T-helper 2 cell treated with Interferon-gamma antibody and Interleukin-4, amounts not matched to agents 100 ng/mL and 5 ng/mL, for 36 hours (primary cell): ENCODE data around the gene MT1G. TPM values are rescaled to one million over a fixed set of nuclear protein-coding genes. Genes with fewer than 3 reads are reported as not detected.
"Not testable (repeated sequence)": the region's sequence is repeated elsewhere in the genome, so short reads cannot be mapped to it uniquely, and the experiment has no call there.

Source experiments
- intact Hi-C: fragments of 100-400 bp; cut with micrococcal nuclease; formaldehyde crosslinking; loops from one replicate; pipeline ENCODE4 v1.15.1; 2023
- total RNA-seq: library from RNA; stranded (reverse); gene quantifications from 2 replicates; pipeline ENCODE4 v1.2.3, GENCODE V29; 2022

The MT1G gene
- total RNA-seq: 27.6 and 30.1 TPM in 2 replicates

DNA sequence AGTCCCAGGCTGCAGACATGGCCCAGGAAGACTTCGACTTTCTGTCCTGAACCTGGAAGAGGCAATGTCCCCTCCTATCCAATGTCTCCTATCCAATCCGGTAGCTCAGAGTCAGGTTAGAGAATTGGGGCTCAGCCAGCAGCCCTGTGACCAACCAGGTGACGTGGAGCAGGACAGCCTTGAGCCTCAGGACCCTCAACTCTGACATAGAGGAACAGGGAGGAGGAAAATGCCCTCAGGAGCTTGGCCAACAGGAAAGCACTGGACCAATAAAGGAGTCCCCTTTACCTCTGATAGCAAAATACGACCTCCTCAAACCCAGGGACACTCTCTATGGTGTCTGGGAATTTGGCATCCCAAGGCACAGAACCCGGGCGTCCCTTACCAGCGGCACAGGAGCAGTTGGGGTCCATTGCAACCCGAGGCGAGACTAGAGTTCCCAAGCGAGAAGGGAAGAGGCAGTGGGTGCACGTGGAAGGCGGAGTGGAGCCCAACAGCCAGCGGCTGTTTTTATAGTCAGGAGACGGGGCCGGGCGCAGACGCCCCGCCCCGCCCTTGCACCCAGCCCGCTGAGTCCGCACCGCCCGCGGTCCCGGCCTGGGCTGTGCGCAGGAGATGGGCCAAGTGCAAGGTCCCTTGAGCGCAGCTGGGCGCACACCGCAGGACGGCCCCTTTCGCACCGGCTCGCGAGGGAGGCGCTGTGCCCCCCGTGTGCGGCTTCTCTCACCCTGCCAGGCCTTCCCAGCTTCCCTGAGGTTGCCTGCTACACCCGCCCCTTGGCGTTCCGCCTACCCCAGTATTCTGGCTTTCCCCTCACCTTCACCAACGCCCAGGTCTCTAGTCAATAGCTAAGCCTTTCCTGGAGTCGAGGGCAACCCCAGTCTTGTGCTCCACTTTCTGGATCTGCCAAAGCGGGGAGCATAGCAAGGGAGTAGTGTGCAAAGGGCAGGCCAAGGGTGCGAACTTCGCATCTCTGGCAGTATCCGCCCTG, at the start of gene MT1G:
MT1G (minus strand) TSS at position 485 of the 991 bp plus-strand sequence; CDS start at position 413, 72 bp downstream.
- intact Hi-C loops: no loop called here

DNA sequence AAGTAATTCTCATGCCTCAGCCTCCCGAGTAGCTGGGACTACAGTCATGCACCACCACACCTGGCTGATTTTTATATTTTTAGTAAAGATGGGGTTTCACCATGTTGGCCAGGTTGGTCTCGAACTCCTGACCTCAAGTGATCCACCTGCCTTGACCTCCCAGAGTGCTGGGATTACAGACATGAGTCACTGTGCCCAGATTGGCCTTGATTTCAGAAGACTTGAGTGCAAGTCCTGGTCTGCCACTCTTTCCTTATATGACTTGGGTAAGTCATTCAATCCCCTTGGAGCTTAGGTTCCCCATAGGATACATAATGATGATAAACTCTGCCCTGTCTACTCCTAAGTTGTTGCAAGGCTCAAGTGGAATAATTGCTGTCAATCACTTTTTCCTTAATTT, 49.7 kb upstream of the MT1G start:
- intact Hi-C loops: not testable (repeated sequence)

DNA sequence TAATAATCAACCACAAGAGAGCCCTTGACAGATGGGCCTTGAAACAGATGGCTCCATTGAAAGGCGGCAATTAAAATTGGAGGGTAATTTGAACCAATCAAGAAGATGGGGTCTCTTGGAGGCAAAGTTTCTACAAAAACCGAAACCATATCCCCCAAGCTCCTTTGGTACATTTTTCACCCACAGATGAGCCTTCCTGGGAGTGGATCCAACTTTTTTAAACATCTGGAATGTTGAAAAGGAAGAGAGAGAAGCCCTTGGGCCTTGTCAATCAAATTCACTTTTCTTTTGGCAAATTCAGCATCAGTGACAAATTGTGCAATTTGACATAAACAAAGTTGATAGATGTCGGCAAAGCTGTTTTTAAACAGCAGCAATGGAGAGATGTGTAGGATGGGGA, 48.9 kb upstream of the MT1G start:
- intact Hi-C loops: no loop called here

DNA sequence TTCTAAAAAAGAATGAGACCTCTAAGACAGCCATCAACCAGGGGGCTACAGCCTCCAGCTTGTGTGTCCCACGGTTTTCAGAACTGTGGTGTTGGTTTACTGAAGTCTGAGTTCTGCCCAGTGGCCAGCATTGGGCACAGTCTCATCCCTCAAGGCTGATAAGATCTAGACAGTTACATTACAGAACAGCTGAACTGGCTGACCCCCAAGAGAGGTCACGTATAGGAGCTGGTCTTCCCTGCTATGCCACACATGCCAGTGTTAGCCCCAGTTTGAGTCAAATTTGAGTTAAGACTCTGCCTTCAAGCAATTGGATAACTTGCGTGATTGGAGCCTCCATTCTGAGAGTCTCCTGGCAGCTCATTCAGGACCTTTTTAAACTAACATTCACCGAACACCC, 47.3 kb upstream of the MT1G start:
- intact Hi-C loops: no loop called here

DNA sequence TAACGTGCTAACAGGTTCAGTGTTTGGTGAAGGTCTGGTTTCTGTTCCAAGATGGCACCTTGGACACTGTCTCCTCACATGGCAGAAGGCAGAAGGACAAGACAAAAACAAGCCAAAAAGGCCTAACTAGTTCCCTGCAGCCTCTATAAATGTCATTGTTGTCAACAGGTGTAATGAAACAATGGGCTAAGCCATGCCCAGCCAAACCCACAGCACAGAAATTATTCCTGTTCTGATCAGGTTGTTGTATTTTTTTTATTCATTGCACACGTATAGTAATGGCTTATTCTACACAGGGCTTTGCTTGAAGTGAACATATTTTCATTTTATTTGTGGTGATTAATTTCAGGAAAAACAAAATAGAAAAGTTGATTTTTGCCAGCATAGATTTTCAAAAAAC, 45.9 kb upstream of the MT1G start:
- intact Hi-C loops: no loop called here

DNA sequence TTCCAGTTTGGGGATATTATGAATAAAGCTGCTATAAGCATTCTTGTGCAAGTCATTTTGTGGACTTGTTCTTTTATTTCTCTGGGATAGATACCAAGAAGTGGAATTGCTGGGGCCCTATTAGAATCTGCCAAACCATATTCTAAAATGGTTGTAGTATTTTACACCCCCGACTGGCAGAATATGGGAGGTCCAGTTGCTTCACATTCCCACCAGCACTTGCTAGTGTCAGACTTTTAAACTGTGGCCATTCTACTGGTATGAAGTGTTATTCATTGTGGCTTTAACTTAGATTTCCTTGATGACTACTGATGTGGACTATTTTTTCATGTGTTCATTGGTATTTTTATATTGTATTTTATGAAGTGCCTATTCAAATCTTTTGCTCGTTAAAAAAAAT, 44.0 kb upstream of the MT1G start:
- intact Hi-C loops: no loop called here

DNA sequence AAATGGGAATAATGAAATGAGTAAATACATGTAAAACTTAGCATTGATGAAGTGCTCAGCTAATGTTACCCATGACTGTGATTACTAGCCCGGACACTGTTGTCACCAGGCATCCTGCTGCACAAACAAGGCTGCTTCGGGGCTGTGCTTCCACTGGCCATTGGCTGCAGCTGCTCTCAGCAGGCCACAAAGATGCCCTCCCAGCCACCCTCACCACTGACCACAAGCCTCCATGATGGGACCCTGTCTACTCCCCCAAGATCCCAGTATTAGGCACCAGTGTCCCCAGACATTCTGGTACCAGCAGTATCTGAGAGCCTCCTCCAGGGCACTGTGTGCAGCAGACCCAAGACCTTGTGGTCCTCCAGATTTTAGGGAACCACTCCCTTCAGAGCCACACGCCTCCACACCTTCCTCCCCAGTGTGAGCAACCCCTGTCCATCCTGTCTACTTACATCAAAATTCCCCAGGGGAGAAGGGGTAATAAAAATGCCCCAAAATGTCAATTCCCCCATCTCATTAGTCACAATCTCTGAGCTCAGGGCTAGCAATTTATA, 42.4 kb upstream of the MT1G start:
- intact Hi-C loops: no loop called here

DNA sequence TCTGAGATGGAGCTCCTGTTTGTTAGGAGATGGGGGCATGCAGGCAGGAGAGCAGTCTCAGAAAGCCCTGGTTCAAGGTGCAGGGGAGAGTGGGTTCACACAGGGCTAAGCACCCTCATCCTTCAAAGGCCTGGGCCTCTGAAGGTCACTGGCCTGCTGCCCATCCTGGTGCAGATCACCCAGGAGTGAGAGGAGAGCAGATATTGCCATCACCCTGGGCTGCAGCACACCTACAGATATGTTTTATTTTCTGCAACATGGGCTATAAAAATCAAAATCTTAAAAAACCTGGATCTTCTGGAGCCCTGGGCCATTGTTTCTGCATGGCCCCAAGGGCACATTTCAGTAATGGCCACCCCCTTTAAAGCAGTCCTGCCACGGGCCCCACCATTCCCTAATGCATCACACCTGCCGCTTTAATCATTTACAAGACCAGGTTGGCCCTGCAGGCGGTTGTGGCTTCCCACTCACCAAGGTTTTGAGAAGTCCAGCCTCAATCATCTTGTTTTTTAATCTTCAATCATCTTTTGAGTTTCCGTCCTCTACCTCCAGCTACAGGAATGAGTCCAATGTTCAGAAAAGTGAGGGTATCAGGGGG, 41.7 kb upstream of the MT1G start:
- intact Hi-C loops: no loop called here

DNA sequence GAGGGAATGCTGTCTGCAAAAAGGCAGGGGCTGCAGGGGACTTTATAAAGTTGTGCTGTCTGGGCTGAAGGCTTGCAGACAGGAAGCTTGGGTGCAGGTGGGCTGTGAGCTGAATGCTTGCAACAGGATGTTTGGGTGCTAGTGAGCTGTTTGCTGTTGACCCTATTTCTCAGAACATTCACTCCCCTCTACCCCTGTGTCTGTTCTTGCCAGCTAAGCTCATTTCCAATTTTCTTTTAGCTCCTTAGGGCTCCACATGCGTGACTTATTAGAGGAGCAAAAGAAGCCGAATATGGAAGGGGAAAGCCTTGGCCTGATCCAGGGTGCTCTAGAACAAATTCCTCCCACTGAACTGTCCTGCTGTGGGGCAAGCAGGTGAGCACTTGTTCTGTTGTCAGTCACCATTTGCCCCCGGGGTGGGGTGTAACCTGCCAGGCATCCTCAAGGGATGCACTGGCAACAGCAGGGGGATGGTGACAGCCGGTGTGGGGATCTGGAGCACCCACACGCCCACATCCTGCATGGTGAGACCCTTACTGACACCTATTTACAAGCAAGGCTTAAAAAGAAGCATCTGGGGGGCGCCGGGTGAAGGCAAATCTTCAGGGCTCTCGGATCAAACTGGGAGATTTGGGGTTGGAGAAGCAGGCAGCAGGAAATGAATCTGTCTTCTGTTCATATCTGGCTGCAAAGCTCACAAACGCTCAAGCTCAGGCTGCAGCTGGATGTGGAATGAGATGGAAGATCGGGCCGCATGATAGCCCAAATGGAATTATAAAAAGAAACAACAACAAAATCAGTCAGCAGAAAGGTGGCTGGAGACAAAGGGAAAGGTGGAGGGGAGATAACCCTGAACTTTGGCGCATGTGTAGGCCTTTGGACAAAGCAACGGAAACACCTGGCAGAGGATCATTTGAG, 40.9 kb upstream of the MT1G start:
- intact Hi-C loops: no loop called here

DNA sequence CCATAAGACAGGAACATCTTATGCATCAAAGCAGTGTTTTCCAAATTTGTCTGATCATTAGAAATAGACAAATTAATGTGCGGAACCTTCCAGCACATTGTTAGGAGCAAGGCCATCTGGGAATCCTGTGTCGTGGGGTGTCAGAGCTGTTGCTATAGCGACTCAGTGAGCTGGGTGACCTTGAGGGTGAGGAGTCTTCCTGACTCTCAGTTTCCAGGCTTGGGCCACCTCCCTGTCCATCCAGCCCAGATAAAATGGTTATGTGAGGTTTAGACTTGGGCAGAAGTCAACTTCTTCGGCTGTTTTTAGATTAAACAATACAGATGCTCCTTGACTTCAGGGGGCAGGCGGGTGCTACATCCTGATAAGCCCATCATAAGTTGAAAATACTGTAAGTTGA, 35.0 kb upstream of the MT1G start:
- intact Hi-C loops: loop anchor here (1.0 to 2.0 kb wide), 6 partner anchors 21 to 347 kb away; partner anchors contain the start of genes MT1X and NUP93

DNA sequence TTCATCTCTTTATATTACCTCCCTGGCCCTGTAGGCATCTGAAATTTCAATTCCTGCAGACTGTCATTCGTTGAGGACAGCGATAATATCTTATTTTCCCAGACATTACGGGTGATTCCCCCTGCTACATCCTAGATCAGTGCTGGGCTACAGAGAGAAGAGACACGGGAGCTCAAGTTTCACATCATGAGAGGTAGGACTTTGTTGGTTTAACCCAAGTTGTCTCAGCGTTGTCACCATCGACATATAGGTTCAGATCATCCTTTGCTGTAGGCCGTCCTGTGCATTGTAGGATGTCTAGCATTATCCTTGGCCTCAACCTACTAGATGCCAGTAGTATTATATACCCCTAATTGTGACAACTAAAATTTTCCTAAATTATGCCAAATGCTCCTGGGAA, 33.7 kb upstream of the MT1G start:
- intact Hi-C loops: no loop called here

DNA sequence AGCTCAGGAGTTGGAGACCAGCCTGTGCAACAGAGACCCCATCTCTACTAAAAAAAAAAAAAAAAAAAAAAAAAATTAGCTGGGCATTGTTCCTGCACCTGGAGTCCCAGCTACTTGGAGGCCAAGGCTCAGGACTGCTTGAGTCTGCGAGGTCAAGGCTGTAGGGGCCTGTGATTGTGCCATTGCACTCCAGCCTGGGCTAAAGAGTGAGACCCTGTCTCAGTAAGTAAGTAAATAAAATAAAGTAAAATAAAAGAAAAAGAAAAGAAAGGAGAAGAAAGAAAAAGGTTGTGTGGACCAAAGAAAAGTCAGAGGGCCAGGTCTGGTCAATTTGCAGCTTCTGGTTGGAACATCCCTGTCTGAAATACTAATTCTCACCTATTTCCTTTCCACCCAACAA, 32.8 kb upstream of the MT1G start:
- intact Hi-C loops: no loop called here

DNA sequence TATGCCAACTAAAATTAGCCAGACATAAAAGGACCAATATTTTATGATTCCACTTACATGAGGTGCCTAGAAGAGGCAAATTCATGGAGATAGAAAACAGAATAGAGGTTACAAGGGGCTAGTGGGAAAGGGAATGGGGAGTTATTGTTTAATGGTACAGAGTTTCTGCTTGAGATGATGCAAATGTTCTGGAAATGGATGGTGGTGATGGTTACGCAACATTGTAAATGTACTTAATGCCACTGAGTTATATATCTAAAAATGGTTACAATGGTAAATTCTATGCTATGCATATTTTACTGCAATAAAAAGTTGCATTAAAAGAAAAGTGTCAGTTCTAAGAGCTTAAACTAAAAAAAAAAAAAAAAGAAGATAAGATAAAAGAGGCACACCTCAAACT, 32.3 kb upstream of the MT1G start:
- intact Hi-C loops: no loop called here

DNA sequence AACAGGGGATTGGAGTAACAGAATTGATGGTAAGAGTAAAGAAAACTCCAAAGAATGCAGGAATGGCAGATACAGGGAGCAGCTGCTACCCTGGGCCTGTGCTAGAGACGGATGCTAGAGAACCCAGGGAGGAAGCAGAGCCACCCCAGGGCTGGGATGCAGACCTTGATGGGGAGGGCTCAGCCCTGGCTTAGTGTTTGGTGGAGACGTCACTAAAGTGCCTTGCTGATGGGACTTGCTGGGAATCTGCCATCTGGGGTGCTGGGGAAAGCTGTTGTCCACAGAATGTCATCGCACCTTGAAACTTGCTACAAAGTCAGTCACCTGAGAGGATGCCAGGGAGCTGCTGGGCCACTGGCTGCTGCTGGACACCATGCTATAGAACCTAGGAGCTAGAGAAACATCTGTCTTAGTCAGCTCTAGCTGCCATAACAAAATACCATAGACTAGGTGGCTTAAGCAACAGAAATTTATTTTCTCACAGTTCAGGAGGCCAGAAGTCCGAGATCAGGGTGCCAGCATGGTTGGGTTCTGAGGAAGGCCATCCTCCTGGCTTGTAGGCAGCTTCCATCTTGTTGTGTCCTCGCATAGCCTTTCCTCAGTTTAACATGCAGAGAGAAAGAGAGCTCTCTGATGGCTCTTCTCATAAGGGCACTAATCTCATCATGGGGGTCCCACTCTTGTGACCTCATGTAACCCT, 29.7 kb upstream of the MT1G start:
- intact Hi-C loops: no loop called here

DNA sequence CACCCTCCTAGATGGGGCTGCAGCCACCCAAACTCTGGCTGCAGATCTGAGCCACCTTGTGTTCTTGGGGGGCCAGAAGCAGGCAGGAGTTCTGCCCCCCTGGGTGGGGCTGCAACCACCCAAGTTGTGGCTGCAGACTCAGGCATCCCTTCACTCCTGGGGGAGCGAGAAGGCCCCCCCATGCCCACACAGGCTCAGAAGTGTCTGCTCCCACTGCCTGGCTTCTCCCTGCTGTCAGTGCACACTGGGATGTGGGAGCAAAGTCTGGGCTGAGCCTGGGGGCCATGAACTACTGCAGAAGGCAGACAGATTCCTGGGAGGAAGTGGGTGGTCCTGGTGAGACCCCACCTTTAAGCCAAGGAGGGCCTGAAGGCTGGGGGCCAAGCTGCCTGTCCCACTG, 27.4 kb upstream of the MT1G start:
- intact Hi-C loops: no loop called here

DNA sequence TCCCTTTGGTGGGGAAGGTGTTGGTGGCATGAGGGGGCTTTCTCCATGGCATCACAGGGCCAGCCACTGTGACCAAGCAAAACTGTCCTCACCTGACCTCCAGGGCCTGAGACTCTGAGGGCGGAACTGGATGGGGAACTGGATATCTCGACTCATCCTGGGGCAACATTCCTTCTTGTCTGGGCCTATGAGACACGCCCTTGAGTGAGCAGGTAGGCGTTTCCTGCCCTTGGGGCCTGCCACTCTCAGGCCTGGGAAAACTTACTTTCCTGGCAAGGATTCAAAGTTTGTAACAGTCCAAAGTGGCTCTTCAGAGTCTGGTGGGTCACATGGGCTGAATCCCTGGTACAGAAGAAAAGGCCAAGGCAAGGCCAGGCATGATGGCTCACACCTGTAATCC, 24.0 kb upstream of the MT1G start:
- intact Hi-C loops: no loop called here

DNA sequence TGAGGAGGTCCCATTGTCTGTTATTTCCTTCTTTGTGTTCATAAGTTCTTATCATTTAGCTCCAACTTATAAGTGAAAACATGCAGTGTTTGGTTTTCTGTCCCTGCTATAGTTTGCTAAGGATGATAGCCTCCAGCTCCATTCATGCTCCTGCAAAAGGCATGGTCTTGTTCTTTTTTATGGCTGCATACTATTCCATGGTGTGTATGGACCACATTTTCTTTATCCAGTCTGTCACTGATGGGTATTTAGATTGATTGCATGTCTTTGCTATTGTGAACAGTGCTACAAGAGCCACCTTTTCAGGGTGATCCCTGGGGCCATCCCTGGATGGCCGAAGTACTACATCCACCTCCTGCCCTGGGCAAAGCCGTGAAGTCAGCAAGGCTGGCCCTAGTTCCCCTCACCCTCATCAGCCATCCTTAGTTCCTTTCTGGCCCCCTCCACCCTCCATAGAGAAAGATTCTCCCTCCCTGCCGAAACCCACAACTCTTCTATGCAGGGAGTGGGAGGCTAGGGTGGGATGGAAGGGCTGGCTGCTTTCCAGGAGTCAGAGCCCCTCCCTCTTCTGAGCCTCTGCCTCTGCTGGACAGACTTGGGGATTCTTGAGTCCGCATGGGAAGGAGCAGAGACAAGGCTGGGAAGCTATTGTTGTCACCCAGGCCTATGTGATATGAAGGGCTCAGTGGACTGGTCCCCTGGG, 22.7 kb upstream of the MT1G start:
- intact Hi-C loops: no loop called here

DNA sequence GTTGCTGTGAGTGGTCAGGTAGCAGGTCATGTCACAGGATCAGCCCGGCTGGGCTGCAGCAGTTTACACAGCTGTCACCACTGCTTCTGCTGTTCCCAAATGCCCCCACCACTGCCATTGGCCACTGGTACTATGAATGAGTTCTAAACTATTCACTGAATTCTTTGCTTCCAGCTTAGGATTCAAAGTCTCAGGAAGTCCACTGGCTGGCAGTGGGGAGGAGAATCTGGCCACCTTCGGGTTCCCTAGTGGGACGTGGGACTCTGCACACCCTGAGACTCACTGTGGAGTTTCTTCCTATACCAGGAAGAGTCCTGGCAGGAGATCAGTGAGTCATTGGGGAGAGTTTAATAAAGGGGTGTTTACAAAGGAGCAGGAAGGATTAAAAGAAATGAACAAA, 21.3 kb upstream of the MT1G start:
- intact Hi-C loops: no loop called here

DNA sequence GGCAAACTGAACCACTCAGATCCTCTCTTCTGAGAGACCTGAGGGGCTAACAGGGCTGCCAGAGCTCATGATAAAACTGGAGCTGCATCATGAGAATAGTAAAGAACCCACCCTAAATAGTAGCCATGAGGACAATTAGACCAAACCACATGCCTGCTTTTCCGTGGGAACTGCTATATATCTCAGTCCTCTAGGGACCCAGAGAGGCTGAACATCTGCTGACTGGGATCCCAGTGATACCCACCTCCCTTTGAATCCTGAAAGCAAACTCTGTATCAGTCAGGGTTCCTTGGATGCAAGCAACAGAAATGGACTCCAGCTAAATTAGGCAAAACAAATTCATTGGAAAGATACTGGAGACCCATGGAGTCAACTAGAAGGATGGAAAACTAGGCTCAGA, 20.9 kb upstream of the MT1G start:
- intact Hi-C loops: no loop called here

DNA sequence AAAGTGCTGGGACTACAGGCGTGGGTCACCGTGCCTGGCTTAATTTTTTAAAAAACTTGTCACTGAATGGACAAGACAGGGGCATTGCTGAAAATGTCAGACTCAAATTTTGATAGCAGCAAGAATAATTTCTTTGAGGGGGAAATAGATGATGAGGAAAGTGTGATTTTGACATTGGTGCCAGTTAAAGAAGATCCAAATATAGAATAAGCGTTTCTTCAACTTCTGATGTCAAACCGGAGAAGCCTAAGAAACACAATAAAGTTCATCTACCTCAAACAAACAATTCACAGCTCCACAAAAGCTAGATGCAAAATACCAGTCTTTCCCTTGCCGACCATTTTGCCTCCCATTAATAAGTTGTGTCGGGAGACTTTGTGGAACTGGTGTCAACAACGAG, 18.9 kb upstream of the MT1G start:
- intact Hi-C loops: no loop called here
